GM23338 (cell line): ENCODE measurements around the gene WIPI1.

Experiments
- CREB1 ChIP-seq: fragments of 250-450 bp; sonication (Bioruptor Pico); IDR thresholded peaks from 2 replicates; pipeline ENCODE4 v1.5.0; 2020; ENCODE audit warnings: low read depth, mild to moderate bottlenecking, moderate library complexity
- CTCF ChIP-seq, 2 experiments: fragments of 200-600 bp in 1 of 2; sonication (generic) in 1 of 2; conservative IDR thresholded peaks; 2 replicates each; pipeline versions ENCODE4 v1.5.1 to v1.6.1; 2016 to 2017; ENCODE audit warnings: antibody characterized with exemption in 2 of 2, low read depth in 2 of 2, mild to moderate bottlenecking in 2 of 2, moderate library complexity in 1 of 2
- JUNB ChIP-seq: IDR thresholded peaks from one replicate; pipeline ENCODE4 v1.6.1; 2016; ENCODE audit warnings: antibody characterized with exemption; ENCODE audit not compliant: unreplicated experiment
- POLR2AphosphoS5 ChIP-seq: IDR thresholded peaks from 2 replicates; pipeline ENCODE4 v1.6.1; 2016; ENCODE audit warnings: antibody characterized with exemption, low read depth

- TF ChIP-seq CTCF (conservative IDR thresholded peaks at IDR 0.05; ENCODE audit: low read depth in 2 of 2), result no peak
- TF ChIP-seq JUNB, result no peak
- no peak for TF ChIP-seq CREB1 (CRISPR knock-in tag)
- TF ChIP-seq POLR2AphosphoS5, result no peak
Measured at GRCh38 chr17:68450801-68451200, 6.5 kb downstream of the WIPI1 start.
